Right cardiac atrium (tissue), 5 donors: ENCODE measurements around the gene RDH13. TPM values are rescaled to one million over a fixed set of nuclear protein-coding genes. Genes with fewer than 3 reads are reported as not detected.
"Not testable (repeated sequence)": the region's sequence is repeated elsewhere in the genome, so short reads cannot be mapped to it uniquely, and the experiment has no call there.

Source experiments
- ATAC-seq, 2 donors: fragments of 200-7000 bp; cut with Tn5 transposase; one replicate each; pipeline versions ENCODE4 v1.8.0 to v1.9.1; 2020; ENCODE audit warnings: moderate library complexity in 2 of 2, mild to moderate bottlenecking in 1 of 2
- DNase-seq, 3 donors: peaks; one replicate each; pipeline ENCODE4 v3.0.0-alpha.2; 2020
- H3K27ac ChIP-seq: one replicate; pipeline ENCODE4 v1.5.1; 2013; ENCODE audit warnings: mild to moderate bottlenecking, low read length, control low read depth, moderate library complexity
- H3K27me3 ChIP-seq: one replicate; pipeline ENCODE4 v1.6.1; 2013; ENCODE audit not compliant: control insufficient read depth, insufficient read depth
- H3K4me1 ChIP-seq: one replicate; pipeline ENCODE4 v1.6.1; 2013; ENCODE audit warnings: low read length; ENCODE audit not compliant: control insufficient read depth, insufficient read depth
- H3K4me3 ChIP-seq: one replicate; pipeline ENCODE4 v1.5.1; 2013; ENCODE audit warnings: low read length, control low read depth
- H3K9me3 ChIP-seq: one replicate; pipeline ENCODE4 v1.6.1; 2013; ENCODE audit warnings: low read length; ENCODE audit not compliant: control insufficient read depth
- WGBS: extraction: QIAGEN DNeasy Blood & Tissue Kit; methylation state at CpG from one replicate; pipeline ENCODE4 v1.1.7; 2013; 5-methylcytosine and 5-hydroxymethylcytosine counted together
- intact Hi-C, 4 donors: fragments of 100-400 bp; cut with DNase I; formaldehyde crosslinking; loops; one replicate each; pipeline versions ENCODE4 v1.11.0 to v1.14.0; 2022 to 2023
- polyA plus RNA-seq: library from polyadenylated mRNA; stranded (reverse); fragments of 200-250 nt; gene quantifications from one replicate; pipeline ENCODE4 v1.2.3, GENCODE V29; 2013
- total RNA-seq, 4 donors: library from RNA; stranded (reverse); fragmentation: NEBNext Ultra II Directional; extraction: Animal tissue kit (Norgen Biotek cat#: 25700); gene quantifications; one replicate each; pipeline ENCODE4 v1.2.1, GENCODE V29; 2021
- donor health status: healthy with polysubstance abuse.
- donor health status: DM: no; HTN: yes; CAD: no.
- donor health status: DM: no; HTN: no; CAD: no.
- donor health status: DM: no; HTN: yes; CAD: no; lungs with severe emphysema.
- donor health status: DM: yes; HTN: yes; CAD: no.

RDH13 gene
- total and polyA plus RNA-seq, 5 donors = 25.5 to 42.6 (median 30.1) TPM

- no peaks in the 10 kb centered on the region for H3K4me1 ChIP-seq
- H3K9me3 ChIP-seq = no peaks in the 10 kb centered on the region
- intact Hi-C loops = no loop called here
- WGBS = 79% methylated on average over 21 of the region's 21 CpGs
- no peaks in the 10 kb centered on the region for H3K27me3 ChIP-seq
- DNase-seq (no peak), ATAC-seq (no peak)
- no peak overlapping the region for H3K27ac ChIP-seq
- no peak overlapping the region for H3K4me3 ChIP-seq
Measured at GRCh38 chr19:55027472-55028337, 35.2 kb downstream of the RDH13 start.

GRCh38 chr19:55027140-55027471 is 35.8 kb downstream of the RDH13 start:
- intact Hi-C loops, H3K9me3 ChIP-seq, DNase-seq, ATAC-seq, H3K27ac ChIP-seq, H3K4me3 ChIP-seq, H3K27me3 ChIP-seq, H3K4me1 ChIP-seq: not testable (repeated sequence)
- WGBS = 84% methylated on average over 10 of the region's 12 CpGs

GRCh38 chr19:55024111-55024510 is 38.8 kb downstream of the RDH13 start:
- no peak for DNase-seq
- H3K4me1 ChIP-seq = no peaks in the 10 kb centered on the region
- no peak overlapping the region for H3K4me3 ChIP-seq
- intact Hi-C loops = no loop called here
- no peak for ATAC-seq
- H3K27me3 ChIP-seq = no peaks in the 10 kb centered on the region
- WGBS = 88% methylated on average over 11 of the region's 11 CpGs
- no peak overlapping the region for H3K27ac ChIP-seq
- no peaks in the 10 kb centered on the region for H3K9me3 ChIP-seq

- H3K4me1 ChIP-seq, H3K27ac ChIP-seq, DNase-seq, H3K4me3 ChIP-seq, intact Hi-C loops, H3K27me3 ChIP-seq, H3K9me3 ChIP-seq, ATAC-seq: not testable (repeated sequence)
Measured at GRCh38 chr19:55020351-55020750, 42.6 kb downstream of the RDH13 start.

- Histone ChIP-seq H3K27me3 (no peaks in the 10 kb centered on the region), H3K4me3 (no peak overlapping the region), H3K27ac (no peak overlapping the region), H3K4me1 (peaks cover 1% of the 10 kb centered on the region), H3K9me3 (no peaks in the 10 kb centered on the region)
- DNase-seq = no peak
- intact Hi-C loops = no loop called here
- 76% methylated on average over 9 of the region's 9 CpGs for WGBS
- no peak for ATAC-seq
Measured at GRCh38 chr19:55018633-55019032, 44.3 kb downstream of the RDH13 start.

- Histone ChIP-seq H3K27ac (no peak overlapping the region), H3K9me3 (no peaks in the 10 kb centered on the region), H3K4me3 (no peak overlapping the region), H3K27me3 (no peaks in the 10 kb centered on the region), H3K4me1 (peaks cover 1% of the 10 kb centered on the region)
- DNase-seq (no peak), ATAC-seq (no peak)
- 88% methylated on average over 15 of the region's 15 CpGs for WGBS
- intact Hi-C loops = no loop called here
Measured at GRCh38 chr19:55018216-55018615, 44.7 kb downstream of the RDH13 start.

GRCh38 chr19:55016017-55016416 is 46.9 kb downstream of the RDH13 start:
- Histone ChIP-seq H3K4me1 (peaks cover 1% of the 10 kb centered on the region), H3K27me3 (no peaks in the 10 kb centered on the region), H3K4me3 (no peak overlapping the region), H3K27ac (no peak overlapping the region), H3K9me3 (no peaks in the 10 kb centered on the region)
- no peak for DNase-seq
- no peak for ATAC-seq
- WGBS = 68% methylated on average over 3 of the region's 3 CpGs
- intact Hi-C loops = no loop called here

GRCh38 chr19:55015126-55015525 is 47.8 kb downstream of the RDH13 start:
- ATAC-seq = no peak
- no peaks in the 10 kb centered on the region for H3K9me3 ChIP-seq

GRCh38 chr19:55014714-55015113 is 48.2 kb downstream of the RDH13 start:
- 75% methylated on average over 22 of the region's 22 CpGs for WGBS
- peaks cover 1% of the 10 kb centered on the region for H3K4me1 ChIP-seq
- H3K4me3 ChIP-seq = no peak overlapping the region
- ATAC-seq = peak; percentile 84 to 93
- no peaks in the 10 kb centered on the region for H3K9me3 ChIP-seq
- H3K27me3 ChIP-seq = no peaks in the 10 kb centered on the region
- intact Hi-C loops = no loop called here
- H3K27ac ChIP-seq = no peak overlapping the region
- peak; percentile 23 to 67 (median 60) for DNase-seq

More at GRCh38 chr19:55015126-55015525, 47.8 kb downstream of the RDH13 start:
- Histone ChIP-seq H3K4me1 (peaks cover 1% of the 10 kb centered on the region), H3K27ac (no peak overlapping the region), H3K27me3 (no peaks in the 10 kb centered on the region), H3K4me3 (no peak overlapping the region)
- intact Hi-C loops = no loop called here
- DNase-seq = no peak
- 54% methylated on average over 5 of the region's 5 CpGs for WGBS

GRCh38 chr19:55013596-55013995 is 49.4 kb downstream of the RDH13 start:
- Histone ChIP-seq H3K4me3 (no peak overlapping the region), H3K9me3 (no peaks in the 10 kb centered on the region), H3K4me1 (peaks cover 1% of the 10 kb centered on the region), H3K27me3 (no peaks in the 10 kb centered on the region), H3K27ac (no peak overlapping the region)
- no peak for DNase-seq
- 84% methylated on average over 5 of the region's 5 CpGs for WGBS
- intact Hi-C loops = no loop called here
- ATAC-seq = no peak

GRCh38 chr19:55012306-55012705 is 50.6 kb downstream of the RDH13 start:
- ATAC-seq = no peak
- intact Hi-C loops = no loop called here

More at GRCh38 chr19:55012306-55012705, 50.6 kb downstream of the RDH13 start:
- H3K4me1 ChIP-seq = peaks cover 1% of the 10 kb centered on the region
- H3K4me3 ChIP-seq = no peak overlapping the region
- H3K9me3 ChIP-seq = no peaks in the 10 kb centered on the region
- no peak overlapping the region for H3K27ac ChIP-seq
- H3K27me3 ChIP-seq = no peaks in the 10 kb centered on the region
- WGBS = 78% methylated on average over 4 of the region's 4 CpGs
- no peak for DNase-seq
